ENCODE results near the gene RSBN1L. TPM values are rescaled to one million over a fixed set of nuclear protein-coding genes. Genes with fewer than 3 reads are reported as not detected.

The RSBN1L gene
- polyA plus RNA-seq, 5 donors = 23.8 to 40.1 (median 38.6) TPM

- DNase-seq = no peak
Measured at GRCh38 chr7:77800158-77800557, 103.9 kb downstream of the RSBN1L start.

GRCh38 chr7:77800730-77801129 is 104.5 kb downstream of the RSBN1L start:
- no peak for DNase-seq

GRCh38 chr7:77802557-77803405 is 106.5 kb downstream of the RSBN1L start:
- DNase-seq = no peak

GRCh38 chr7:77806425-77806824 is 110.2 kb downstream of the RSBN1L start:
- no peak for DNase-seq

GRCh38 chr7:77808517-77808916 is 112.3 kb downstream of the RSBN1L start:
- DNase-seq = no peak

GRCh38 chr7:77811516-77812289 is 115.4 kb downstream of the RSBN1L start:
- no peak for DNase-seq

GRCh38 chr7:77812290-77812685 is 116.0 kb downstream of the RSBN1L start:
- DNase-seq = no peak

- no peak for DNase-seq
Measured at GRCh38 chr7:77813180-77813579, 116.9 kb downstream of the RSBN1L start.

- no peak for DNase-seq
Measured at GRCh38 chr7:77819021-77819420, 122.8 kb downstream of the RSBN1L start.

GRCh38 chr7:77820967-77821366 is 124.7 kb downstream of the RSBN1L start:
- no peak for DNase-seq

GRCh38 chr7:77822269-77822668 is 126.0 kb downstream of the RSBN1L start:
- DNase-seq = no peak

GRCh38 chr7:77823787-77824186 is 127.5 kb downstream of the RSBN1L start:
- DNase-seq = no peak

- no peak for DNase-seq
Measured at GRCh38 chr7:77824636-77825035, 128.4 kb downstream of the RSBN1L start.

GRCh38 chr7:77825131-77825530 is 128.9 kb downstream of the RSBN1L start:
- DNase-seq = no peak

GRCh38 chr7:77826300-77826699 is 130.0 kb downstream of the RSBN1L start:
- no peak for DNase-seq

- DNase-seq = no peak
Measured at GRCh38 chr7:77827999-77828398, 131.7 kb downstream of the RSBN1L start.

GRCh38 chr7:77830649-77831355 is 134.5 kb downstream of the RSBN1L start:
- no peak for DNase-seq

GRCh38 chr7:77831481-77831880 is 135.2 kb downstream of the RSBN1L start:
- DNase-seq = no peak

GRCh38 chr7:77831953-77832352 is 135.7 kb downstream of the RSBN1L start:
- no peak for DNase-seq
